Measurements from ENCODE around the gene YBEY.

YBEY gene

DNA sequence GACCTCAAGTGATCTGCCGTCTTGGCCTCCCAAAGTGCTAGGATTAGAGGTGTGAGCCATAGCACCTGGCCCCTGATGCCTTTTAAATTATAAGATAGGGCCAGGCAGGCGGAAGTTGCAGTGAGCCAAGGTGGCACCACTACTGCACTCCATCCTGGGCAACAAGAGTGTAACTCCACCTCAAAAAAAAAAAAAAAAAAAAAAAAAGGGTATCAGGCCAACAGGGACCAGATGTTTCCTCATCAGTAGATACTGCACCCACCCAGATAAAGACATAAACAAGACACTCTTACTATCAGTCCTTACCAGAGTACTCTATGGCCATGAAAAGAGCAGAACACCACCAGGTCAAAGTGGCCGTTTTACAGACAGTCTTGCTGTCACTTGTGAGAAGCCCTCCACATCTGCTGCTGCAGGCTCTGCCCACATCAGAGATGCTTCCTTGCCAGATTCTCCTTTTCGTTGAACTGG, 34.2 kb downstream of the YBEY start:
- Histone ChIP-seq H3K27ac (no peak overlapping the region), H3K4me3 (ENCODE audit: low read depth, low read length) (peak overlapping the region; percentile 3), H3K27me3 (replicated peaks) (no peaks in the 10 kb centered on the region), H3K36me3 (replicated peaks) (no peaks in the 10 kb centered on the region)
- in situ Hi-C loops (cut with HindIII; ENCODE audit: low pct_ligation_motif_present, low sequenced_read_pairs): no loop called here
- no peak for DNase-seq
- TF ChIP-seq, protein P1, sequence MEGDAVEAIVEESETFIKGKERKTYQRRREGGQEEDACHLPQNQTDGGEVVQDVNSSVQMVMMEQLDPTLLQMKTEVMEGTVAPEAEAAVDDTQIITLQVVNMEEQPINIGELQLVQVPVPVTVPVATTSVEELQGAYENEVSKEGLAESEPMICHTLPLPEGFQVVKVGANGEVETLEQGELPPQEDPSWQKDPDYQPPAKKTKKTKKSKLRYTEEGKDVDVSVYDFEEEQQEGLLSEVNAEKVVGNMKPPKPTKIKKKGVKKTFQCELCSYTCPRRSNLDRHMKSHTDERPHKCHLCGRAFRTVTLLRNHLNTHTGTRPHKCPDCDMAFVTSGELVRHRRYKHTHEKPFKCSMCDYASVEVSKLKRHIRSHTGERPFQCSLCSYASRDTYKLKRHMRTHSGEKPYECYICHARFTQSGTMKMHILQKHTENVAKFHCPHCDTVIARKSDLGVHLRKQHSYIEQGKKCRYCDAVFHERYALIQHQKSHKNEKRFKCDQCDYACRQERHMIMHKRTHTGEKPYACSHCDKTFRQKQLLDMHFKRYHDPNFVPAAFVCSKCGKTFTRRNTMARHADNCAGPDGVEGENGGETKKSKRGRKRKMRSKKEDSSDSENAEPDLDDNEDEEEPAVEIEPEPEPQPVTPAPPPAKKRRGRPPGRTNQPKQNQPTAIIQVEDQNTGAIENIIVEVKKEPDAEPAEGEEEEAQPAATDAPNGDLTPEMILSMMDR (IDR thresholded peaks at IDR 0.05; ENCODE audit: low read depth, low read length, missing control alignments): no peak

DNA sequence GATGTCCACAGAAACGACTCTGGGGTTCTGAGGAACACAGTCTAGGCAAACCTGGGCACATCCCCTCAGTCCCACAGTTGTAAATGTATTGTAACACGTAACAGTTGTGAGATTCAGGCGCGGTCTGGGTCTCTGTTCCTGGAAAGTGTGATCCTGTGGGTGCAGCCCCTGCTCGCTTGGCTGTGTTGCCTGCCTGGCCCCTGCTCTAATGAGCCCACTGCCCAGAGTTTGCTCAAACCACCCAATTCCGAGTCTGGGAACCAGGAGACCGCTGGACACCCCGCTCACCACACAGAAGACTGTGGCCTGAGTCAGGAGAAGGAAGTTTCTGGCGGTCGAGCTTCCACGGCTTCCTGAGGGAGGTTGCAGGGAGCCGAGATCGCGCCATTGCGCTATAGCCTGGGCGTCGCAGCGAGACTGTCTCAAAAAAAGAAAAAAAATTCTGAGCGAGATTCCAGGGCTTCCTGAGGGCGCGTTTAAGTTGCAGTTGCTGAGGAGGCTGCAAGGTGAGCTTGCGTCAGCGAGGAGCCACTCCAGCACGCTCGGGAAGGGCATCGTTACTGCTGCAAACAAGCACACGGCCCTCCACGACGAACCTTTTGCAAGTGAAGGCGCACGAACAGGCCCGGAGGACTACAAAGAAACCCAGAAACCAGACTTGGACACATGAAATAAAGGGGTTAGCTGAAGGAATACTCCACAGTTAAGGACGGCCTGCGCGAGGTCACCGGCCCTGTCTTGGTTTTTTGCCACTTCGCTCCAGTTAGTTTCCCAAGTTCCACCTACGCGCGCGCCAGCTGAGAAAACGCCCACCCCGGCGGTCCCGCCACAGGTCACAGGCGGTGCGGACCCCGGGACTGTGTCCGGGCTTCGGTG, 36.4 kb downstream of the YBEY start:
- DNase-seq: peak; percentile 42

DNA sequence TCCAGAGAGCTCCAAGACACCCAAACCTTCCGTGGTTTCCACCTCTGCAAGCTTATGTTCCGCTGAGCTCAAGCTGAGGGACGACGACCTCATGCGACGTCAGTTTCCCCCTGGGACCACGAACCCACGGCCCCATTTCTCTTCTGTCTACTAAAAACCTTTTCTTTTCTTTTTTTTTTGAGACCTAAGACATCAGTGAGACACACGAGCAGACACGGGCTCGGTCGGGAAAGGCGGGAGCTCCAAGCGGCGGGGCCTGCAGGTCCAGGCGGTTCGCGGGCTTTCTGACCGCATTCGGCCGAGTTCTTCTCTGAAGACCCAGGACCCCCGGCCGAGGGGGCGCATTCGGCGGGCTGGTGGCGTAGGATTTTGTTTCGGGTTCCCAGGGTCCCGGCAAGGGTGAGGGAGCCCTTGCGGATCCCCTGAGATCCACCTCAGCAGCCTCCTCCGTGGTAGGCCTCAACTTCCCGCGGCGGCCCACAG, 37.1 kb downstream of the YBEY start:
- Histone ChIP-seq H3K36me3 (replicated peaks) (no peaks in the 10 kb centered on the region), H3K4me3 (ENCODE audit: low read depth, low read length) (peak overlapping the region; percentile 81), H3K27ac (peak overlapping the region; percentile 60), H3K27me3 (replicated peaks) (no peaks in the 10 kb centered on the region)
- no peak for DNase-seq
- in situ Hi-C loops (cut with HindIII; ENCODE audit: low pct_ligation_motif_present, low sequenced_read_pairs): no loop called here
- TF ChIP-seq, protein P1 (IDR thresholded peaks at IDR 0.05; ENCODE audit: low read depth, low read length, missing control alignments): no peak

More for the DNA sequence above, 36.4 kb downstream of the YBEY start:
- Histone ChIP-seq H3K36me3 (replicated peaks) (no peaks in the 10 kb centered on the region), H3K27me3 (replicated peaks) (no peaks in the 10 kb centered on the region), H3K4me3 (ENCODE audit: low read depth, low read length) (peak overlapping the region; percentile 81), H3K27ac (peak overlapping the region; percentile 53)
- TF ChIP-seq, protein P1 (IDR thresholded peaks at IDR 0.05; ENCODE audit: low read depth, low read length, missing control alignments): no peak
- in situ Hi-C loops (cut with HindIII; ENCODE audit: low pct_ligation_motif_present, low sequenced_read_pairs): no loop called here

DNA sequence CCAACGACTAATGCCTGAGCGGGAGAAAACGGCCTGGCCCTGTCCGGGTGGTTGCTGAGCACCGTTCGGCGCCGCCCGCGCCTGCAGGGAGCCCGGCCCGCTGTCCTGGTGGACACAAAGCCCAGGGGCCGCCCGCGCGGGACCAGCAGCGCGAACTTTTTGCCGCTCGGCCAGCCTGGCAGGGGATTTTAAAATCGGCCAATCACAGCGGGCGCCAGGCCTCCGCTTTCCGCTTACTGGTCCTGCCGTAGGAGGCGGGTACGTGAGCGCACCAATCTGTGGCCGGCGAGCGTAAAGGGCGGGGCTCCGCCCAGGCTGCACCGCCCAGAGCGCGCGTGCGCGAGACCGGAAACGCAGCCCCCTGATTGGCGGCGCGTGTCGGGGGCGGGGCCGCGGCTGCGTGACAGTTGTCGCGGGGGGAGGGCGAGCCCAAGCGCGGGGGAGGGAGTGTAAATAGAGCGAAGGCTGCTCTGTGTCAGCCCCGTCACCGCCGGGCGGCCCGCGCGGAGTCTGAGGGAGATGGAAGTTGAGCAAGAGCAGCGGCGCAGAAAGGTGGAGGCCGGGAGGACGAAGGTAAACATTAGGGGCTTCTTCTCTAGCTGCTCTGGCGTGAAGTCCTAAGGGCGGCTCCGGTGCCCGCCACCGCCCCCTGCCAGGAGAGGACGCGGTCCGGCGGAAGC, 37.7 kb downstream of the YBEY start, which contains the start of the genes C21orf58 and PCNT:
Gene C21orf58, minus strand, starts transcription at position 161 of the 680 bp plus-strand sequence. CDS start 1,132 bp downstream, outside the sequence.
Gene PCNT, plus strand, starts transcription at position 447 of the 680 bp plus-strand sequence. Its CDS starts 73 bp downstream, at position 520.
- Histone ChIP-seq H3K27me3 (replicated peaks) (no peaks in the 10 kb centered on the region), H3K36me3 (replicated peaks) (no peaks in the 10 kb centered on the region), H3K27ac (peak within 1 kb of the TSS; percentile 94), H3K4me3 (ENCODE audit: low read depth, low read length) (peak within 1 kb of the TSS; percentile 84)
- TF ChIP-seq, protein P1 (IDR thresholded peaks at IDR 0.05; ENCODE audit: low read depth, low read length, missing control alignments): no peak
- peak; percentile 97 for DNase-seq
- in situ Hi-C loops (cut with HindIII; ENCODE audit: low pct_ligation_motif_present, low sequenced_read_pairs): no loop called here

DNA sequence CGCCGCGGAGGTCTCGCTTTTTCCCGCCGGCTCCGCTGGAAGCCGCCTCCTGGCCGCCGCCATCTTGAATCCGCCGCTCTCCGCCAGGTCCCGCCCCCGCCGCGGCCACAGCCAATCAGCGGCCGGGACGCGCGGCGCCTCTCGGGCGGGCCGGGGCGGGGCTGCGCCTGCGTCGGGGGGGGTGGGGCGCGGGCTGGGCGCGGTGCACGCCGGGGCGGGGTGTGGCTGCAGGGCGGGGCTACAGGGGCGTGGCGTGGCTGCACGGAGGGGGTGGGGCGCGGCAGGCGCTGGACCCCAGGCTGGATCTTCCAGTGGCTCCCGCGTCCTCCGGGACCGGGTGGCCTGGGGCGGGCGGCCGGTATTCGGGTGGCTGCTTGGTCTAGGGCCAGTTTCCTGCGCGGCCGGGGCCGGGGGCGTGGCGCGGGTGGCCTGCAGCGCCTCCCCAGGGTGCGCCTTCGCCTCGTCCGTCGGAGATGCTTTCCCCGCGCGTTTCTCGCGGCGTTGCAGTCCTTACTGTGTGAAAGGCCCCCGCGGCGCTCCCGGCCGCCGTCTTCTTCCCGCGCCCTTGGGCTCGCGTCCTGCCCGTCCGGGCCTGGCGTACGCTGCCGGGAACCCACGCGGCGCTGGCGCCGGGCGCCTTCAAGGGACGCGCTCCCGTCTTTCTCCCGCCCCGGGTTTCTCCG, 38.4 kb downstream of the YBEY start:
- Histone ChIP-seq H3K27ac (peak overlapping the region; percentile 94), H3K4me3 (ENCODE audit: low read depth, low read length) (peak overlapping the region; percentile 84), H3K36me3 (replicated peaks) (peaks cover 1% of the 10 kb centered on the region), H3K27me3 (replicated peaks) (no peaks in the 10 kb centered on the region)
- TF ChIP-seq, protein P1 (IDR thresholded peaks at IDR 0.05; ENCODE audit: low read depth, low read length, missing control alignments): no peak
- in situ Hi-C loops (cut with HindIII; ENCODE audit: low pct_ligation_motif_present, low sequenced_read_pairs): no loop called here
- DNase-seq: peak; percentile 53

Data from brain microvascular endothelial cell (primary cell).